NCI-H1694 treated with DMSO at 0.1 percent for 48 hours (cell line): Measurements from ENCODE around the gene ZNF677.
"Not testable (repeated sequence)": the region's sequence is repeated elsewhere in the genome, so short reads cannot be mapped to it uniquely, and the experiment has no call there.

ENCODE experiments used
- DNase-seq: peaks from one replicate; lab custom pipeline; 2025; lab: John Stamatoyannopoulos, UW

The ZNF677 gene

GRCh38 chr19:53254411-53255341, at the start of gene ZNF677:
TSS of gene ZNF677 (minus strand) at chr19:53254873. CDS start at chr19:53251550, 3,323 bp downstream.
- DNase-seq: no peak

GRCh38 chr19:53301341-53301740, 46.7 kb upstream of the ZNF677 start:
- not testable (repeated sequence) for DNase-seq

- no peak for DNase-seq
Observed at GRCh38 chr19:53294786-53295441, 40.2 kb upstream of the ZNF677 start.

GRCh38 chr19:53290758-53291549, 36.3 kb upstream of the ZNF677 start:
- no peak for DNase-seq

- no peak for DNase-seq
Observed at GRCh38 chr19:53285087-53285486, 30.4 kb upstream of the ZNF677 start.

- not testable (repeated sequence) for DNase-seq
Observed at GRCh38 chr19:53281947-53282346, 27.3 kb upstream of the ZNF677 start.

- no peak for DNase-seq
Observed at GRCh38 chr19:53275480-53275879, 20.8 kb upstream of the ZNF677 start.

GRCh38 chr19:53272044-53272443, 17.4 kb upstream of the ZNF677 start:
- DNase-seq: no peak

- DNase-seq: not testable (repeated sequence)
Observed at GRCh38 chr19:53269861-53270260, 15.2 kb upstream of the ZNF677 start.

- DNase-seq: not testable (repeated sequence)
Observed at GRCh38 chr19:53267623-53268022, 12.9 kb upstream of the ZNF677 start, which contains the start of gene VN1R4. TSS of gene VN1R4 (minus strand) at chr19:53267723. CDS start at chr19:53267665, 58 bp downstream.

GRCh38 chr19:53257715-53258342, 3.2 kb upstream of the ZNF677 start, which contains the start of gene VN1R2:
TSS of gene VN1R2 (plus strand) at chr19:53258292. CDS start at chr19:53258376, 84 bp downstream.
- not testable (repeated sequence) for DNase-seq

- no peak for DNase-seq
Observed at GRCh38 chr19:53246498-53246897, 8.2 kb downstream of the ZNF677 start.

GRCh38 chr19:53237114-53237777, 17.4 kb downstream of the ZNF677 start:
- no peak for DNase-seq

GRCh38 chr19:53224606-53225005, 30.1 kb downstream of the ZNF677 start:
- no peak for DNase-seq

GRCh38 chr19:53222716-53223115, 32.0 kb downstream of the ZNF677 start:
- DNase-seq: not testable (repeated sequence)

GRCh38 chr19:53212703-53213320, 41.9 kb downstream of the ZNF677 start:
- DNase-seq: no peak

GRCh38 chr19:53211554-53211953, 43.1 kb downstream of the ZNF677 start:
- not testable (repeated sequence) for DNase-seq

- DNase-seq: no peak
Observed at GRCh38 chr19:53196777-53197396, 57.8 kb downstream of the ZNF677 start.

GRCh38 chr19:53195265-53195903, 59.3 kb downstream of the ZNF677 start:
- DNase-seq: peak; percentile 37
